Measurements from ENCODE around the gene ACER3. TPM values are rescaled to one million over a fixed set of nuclear protein-coding genes. Genes with fewer than 3 reads are reported as not detected.

ACER3 gene
- total RNA-seq, 4 donors from 2014 or later, result 9.3 to 25.7 (median 14.2) TPM

DNA sequence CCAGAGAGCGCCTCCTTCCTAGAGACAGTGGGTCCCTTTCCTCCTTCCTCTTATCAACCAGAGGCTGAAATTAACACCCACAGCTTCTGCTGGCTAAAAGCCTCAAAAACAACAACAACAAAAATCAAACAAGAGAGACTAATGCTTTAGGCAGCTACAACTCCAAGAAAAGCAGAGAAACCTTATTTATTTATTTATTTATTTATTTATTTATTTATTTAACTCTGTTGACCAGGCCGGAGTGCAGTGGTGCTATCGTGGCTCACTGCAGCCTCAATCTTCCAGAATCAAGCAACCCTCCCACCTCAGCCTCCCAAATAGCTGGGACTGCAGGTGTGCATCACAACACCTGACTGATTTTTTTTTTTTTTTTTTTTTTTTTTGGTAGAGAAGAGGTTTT, 170.9 kb downstream of the ACER3 start:
- no peak for ATAC-seq

DNA sequence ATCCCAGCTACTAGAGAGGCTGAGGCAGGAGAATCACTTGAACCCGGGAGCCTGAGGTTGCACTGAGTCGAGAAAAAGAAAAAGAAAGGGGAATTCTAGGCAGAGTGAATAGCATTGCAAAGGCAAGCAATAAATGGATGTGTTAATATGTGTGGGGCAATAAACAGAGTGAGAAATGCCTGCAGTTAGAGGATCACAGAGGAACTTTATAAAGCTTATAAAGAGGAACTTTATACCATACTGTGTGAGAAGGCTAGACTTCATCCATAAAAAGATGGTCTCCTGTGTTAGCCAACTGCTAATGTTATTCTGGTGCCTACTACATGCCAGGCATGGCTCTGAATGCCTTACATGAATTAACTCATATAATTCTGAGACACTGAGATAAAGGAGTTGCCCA, 174.3 kb downstream of the ACER3 start:
- 88% methylated on average over 2 of the region's 2 CpGs; no CpG with 5 or more reads in 1 of the 2 donors for WGBS, 2 donors (ENCODE audit: low coverage in 1 of 2)
- H3K4me1 ChIP-seq, result peaks cover 0 to 10% (median 7%) of the 10 kb centered on the region in 3 donors
- no peaks in the 10 kb centered on the region for H3K36me3 ChIP-seq
- no peak for ATAC-seq
- no peak for TF ChIP-seq EP300 (IDR thresholded peaks at IDR 0.05)
- TF ChIP-seq POLR2A (IDR thresholded peaks at IDR 0.05), result no peak
- no peak for TF ChIP-seq POLR2AphosphoS5 (IDR thresholded peaks at IDR 0.05)
- TF ChIP-seq, protein P1, sequence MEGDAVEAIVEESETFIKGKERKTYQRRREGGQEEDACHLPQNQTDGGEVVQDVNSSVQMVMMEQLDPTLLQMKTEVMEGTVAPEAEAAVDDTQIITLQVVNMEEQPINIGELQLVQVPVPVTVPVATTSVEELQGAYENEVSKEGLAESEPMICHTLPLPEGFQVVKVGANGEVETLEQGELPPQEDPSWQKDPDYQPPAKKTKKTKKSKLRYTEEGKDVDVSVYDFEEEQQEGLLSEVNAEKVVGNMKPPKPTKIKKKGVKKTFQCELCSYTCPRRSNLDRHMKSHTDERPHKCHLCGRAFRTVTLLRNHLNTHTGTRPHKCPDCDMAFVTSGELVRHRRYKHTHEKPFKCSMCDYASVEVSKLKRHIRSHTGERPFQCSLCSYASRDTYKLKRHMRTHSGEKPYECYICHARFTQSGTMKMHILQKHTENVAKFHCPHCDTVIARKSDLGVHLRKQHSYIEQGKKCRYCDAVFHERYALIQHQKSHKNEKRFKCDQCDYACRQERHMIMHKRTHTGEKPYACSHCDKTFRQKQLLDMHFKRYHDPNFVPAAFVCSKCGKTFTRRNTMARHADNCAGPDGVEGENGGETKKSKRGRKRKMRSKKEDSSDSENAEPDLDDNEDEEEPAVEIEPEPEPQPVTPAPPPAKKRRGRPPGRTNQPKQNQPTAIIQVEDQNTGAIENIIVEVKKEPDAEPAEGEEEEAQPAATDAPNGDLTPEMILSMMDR (IDR thresholded peaks at IDR 0.05), result no peak
- H3K4me3 ChIP-seq, result no peak overlapping the region
- H3K27me3 ChIP-seq, result peaks cover 68% of the 10 kb centered on the region
- H3K9me3 ChIP-seq, result no peaks in the 10 kb centered on the region
- H3K27ac ChIP-seq, result no peak overlapping the region

More for the DNA sequence above, 170.9 kb downstream of the ACER3 start:
- Histone ChIP-seq H3K36me3 (no peaks in the 10 kb centered on the region), H3K9me3 (no peaks in the 10 kb centered on the region), H3K27me3 (peaks cover 42% of the 10 kb centered on the region), H3K4me1 (no peaks in the 10 kb centered on the region), H3K27ac (no peak overlapping the region), H3K4me3 (no peak overlapping the region)
- WGBS, 2 donors (ENCODE audit: low coverage in 1 of 2), result 81 to 88% methylated on average over 3 of the region's 3 CpGs
- TF ChIP-seq EP300 (IDR thresholded peaks at IDR 0.05) (no peak), POLR2AphosphoS5 (IDR thresholded peaks at IDR 0.05) (no peak), POLR2A (IDR thresholded peaks at IDR 0.05) (no peak)
- TF ChIP-seq, protein P1 (IDR thresholded peaks at IDR 0.05), result no peak

DNA sequence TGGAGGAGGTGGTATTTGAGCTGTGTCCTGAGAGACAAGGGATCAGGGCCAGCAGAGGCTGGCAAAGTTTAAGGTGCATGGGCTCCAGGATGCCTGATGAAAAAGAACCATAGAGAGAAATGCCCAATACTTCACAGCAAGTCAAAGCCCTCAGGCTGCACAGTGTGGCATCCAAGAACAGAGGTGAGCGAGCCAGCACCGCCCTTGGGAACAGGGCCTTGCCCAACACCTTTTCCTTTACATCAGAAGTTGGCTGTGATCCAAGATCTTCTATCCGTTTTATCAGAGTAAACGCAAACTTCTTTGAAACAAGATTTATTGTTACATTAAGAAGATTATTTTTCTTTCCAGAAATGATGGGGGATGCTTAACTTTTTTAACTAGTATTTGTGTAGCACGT, 174.9 kb downstream of the ACER3 start:
- WGBS, 2 donors (ENCODE audit: low coverage in 1 of 2), result 40 to 53% methylated on average over 5 of the region's 5 CpGs
- TF ChIP-seq, protein P1 (IDR thresholded peaks at IDR 0.05), result no peak
- TF ChIP-seq POLR2AphosphoS5 (IDR thresholded peaks at IDR 0.05) (no peak), EP300 (IDR thresholded peaks at IDR 0.05) (no peak), POLR2A (IDR thresholded peaks at IDR 0.05) (no peak)
- Histone ChIP-seq H3K9me3 (no peaks in the 10 kb centered on the region), H3K4me1 (peaks cover 0 to 14% (median 8%) of the 10 kb centered on the region in 3 donors), H3K36me3 (no peaks in the 10 kb centered on the region), H3K27ac (no peak overlapping the region), H3K27me3 (peaks cover 68% of the 10 kb centered on the region), H3K4me3 (no peak overlapping the region)
- no peak for ATAC-seq

DNA sequence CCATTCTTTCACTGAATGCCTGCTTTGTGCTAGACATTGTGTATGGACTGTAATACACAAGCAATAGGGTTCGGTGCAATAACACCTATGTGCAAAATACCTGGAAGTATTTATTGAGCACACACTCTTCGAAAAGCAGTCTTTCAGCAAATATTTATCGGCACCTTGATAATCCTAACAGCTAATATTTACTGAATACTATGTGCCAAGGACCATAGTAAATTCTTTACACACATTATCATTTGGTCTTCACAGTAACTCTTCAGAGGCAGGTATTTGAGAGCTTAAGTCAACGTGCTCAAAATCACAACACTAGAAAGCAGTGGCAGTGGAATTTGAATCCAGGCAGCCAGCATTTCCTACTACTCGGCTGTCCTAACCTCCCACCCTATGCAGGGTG, 175.7 kb downstream of the ACER3 start:
- WGBS, 2 donors (ENCODE audit: low coverage in 1 of 2), result 71% methylated on average over 4 to 5 of the region's 5 CpGs
- Histone ChIP-seq H3K36me3 (no peaks in the 10 kb centered on the region), H3K4me1 (peaks cover 0 to 14% (median 8%) of the 10 kb centered on the region in 3 donors), H3K4me3 (no peak overlapping the region), H3K27ac (no peak overlapping the region), H3K27me3 (peaks cover 68% of the 10 kb centered on the region), H3K9me3 (no peaks in the 10 kb centered on the region)
- no peak for ATAC-seq
- TF ChIP-seq, protein P1 (IDR thresholded peaks at IDR 0.05), result no peak
- TF ChIP-seq POLR2A (IDR thresholded peaks at IDR 0.05) (no peak), EP300 (IDR thresholded peaks at IDR 0.05) (no peak), POLR2AphosphoS5 (IDR thresholded peaks at IDR 0.05) (no peak)

DNA sequence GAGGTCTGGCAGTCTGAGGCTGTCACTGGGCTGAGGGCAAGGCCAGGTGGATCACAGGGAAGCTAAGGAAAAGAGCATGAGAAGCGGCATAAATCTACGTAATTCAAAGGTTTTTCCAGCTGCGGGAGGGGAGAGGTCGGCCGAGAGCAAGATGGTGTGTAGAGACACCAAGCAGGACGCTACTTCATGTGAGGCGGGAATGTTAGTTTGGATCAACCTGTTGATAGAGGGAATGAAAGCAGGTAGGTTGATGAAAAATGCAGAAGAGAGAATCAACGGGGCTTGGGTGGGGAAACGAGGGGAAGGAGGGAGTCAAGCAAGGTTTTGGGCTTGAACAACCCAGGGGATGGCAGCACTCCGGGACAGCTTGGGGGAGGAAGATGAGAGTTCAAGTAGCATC, 176.3 kb downstream of the ACER3 start:
- H3K27me3 ChIP-seq, result peaks cover 69% of the 10 kb centered on the region
- no peak for ATAC-seq
- peaks cover 0 to 14% (median 8%) of the 10 kb centered on the region in 3 donors for H3K4me1 ChIP-seq
- TF ChIP-seq, protein P1 (IDR thresholded peaks at IDR 0.05), result no peak
- no peak for TF ChIP-seq EP300 (IDR thresholded peaks at IDR 0.05)
- TF ChIP-seq POLR2A (IDR thresholded peaks at IDR 0.05), result no peak
- no peak for TF ChIP-seq POLR2AphosphoS5 (IDR thresholded peaks at IDR 0.05)
- H3K27ac ChIP-seq, result no peak overlapping the region
- H3K9me3 ChIP-seq, result no peaks in the 10 kb centered on the region
- WGBS, 2 donors (ENCODE audit: low coverage in 1 of 2), result 57 to 75% methylated on average over 5 to 10 of the region's 10 CpGs
- H3K4me3 ChIP-seq, result no peak overlapping the region
- H3K36me3 ChIP-seq, result no peaks in the 10 kb centered on the region

All from gastroesophageal sphincter (tissue), 4 donors.